Endothelial cell of umbilical vein (primary cell): Measurements from ENCODE around the gene NNT.

Experiments
- CTCF ChIP-seq, 2 donors: IDR thresholded peaks; 1 replicate in 1 of 2; 2 replicates in 1 of 2; pipeline ENCODE4 v1.5.1; 2011; ENCODE audit warnings: low read length in 2 of 2, mild to moderate bottlenecking in 2 of 2, moderate library complexity in 2 of 2, control low read depth in 1 of 2, inconsistent platforms in 1 of 2, low read depth in 1 of 2; ENCODE audit not compliant: insufficient read depth in 1 of 2; ENCODE audit errors: extremely low read depth in 1 of 2
- POLR2A ChIP-seq: IDR thresholded peaks from 2 replicates; pipeline ENCODE4 v1.6.1; 2012; ENCODE audit warnings: low read depth, mild to moderate bottlenecking, control low read depth, low read length
- POLR2AphosphoS5 ChIP-seq: IDR thresholded peaks from 2 replicates; pipeline ENCODE4 v1.6.1; 2012; ENCODE audit warnings: low read depth, mild to moderate bottlenecking, control low read depth, low read length, moderate library complexity; ENCODE audit not compliant: insufficient read depth

- TF ChIP-seq POLR2A (no peak), POLR2AphosphoS5 (no peak), CTCF (IDR thresholded peaks at IDR 0.05; ENCODE audit: extremely low read depth in 1 of 2, insufficient read depth in 1 of 2, low read depth in 1 of 2, low read length in 2 of 2) (no peak)
Observed at GRCh38 chr5:43648499-43649124, 45.6 kb downstream of the NNT start.
